Coronary artery (tissue), 2 donors: ENCODE results near the gene NKTR.

Source experiments
- DNase-seq: peaks from one replicate; pipeline ENCODE4 v3.0.0-alpha.2; 2017; ENCODE audit warnings: low spot score
- H3K27ac ChIP-seq, 2 donors: fragments of 200-600 bp; sonication (generic); one replicate each; pipeline ENCODE4 v1.5.1; 2016 to 2019
- H3K4me3 ChIP-seq: fragments of 200-600 bp; sonication (generic); 2 replicates; pipeline ENCODE4 v1.5.1; 2016; ENCODE audit warnings: mild to moderate bottlenecking, moderate library complexity
- CTCF ChIP-seq: fragments of 200-600 bp; sonication (generic); IDR thresholded peaks from one replicate; pipeline ENCODE4 v1.5.1; 2019; ENCODE audit warnings: antibody characterized with exemption

Gene NKTR

GRCh38 chr3:42612217-42612616 lies 11.7 kb downstream of the NKTR start:
- no peak for TF ChIP-seq CTCF
- H3K27ac ChIP-seq: no peak overlapping the region
- H3K4me3 ChIP-seq: no peak overlapping the region
- DNase-seq: no peak

GRCh38 chr3:42612928-42613327 lies 12.4 kb downstream of the NKTR start:
- H3K4me3 ChIP-seq: no peak overlapping the region
- H3K27ac ChIP-seq: no peak overlapping the region
- no peak for DNase-seq
- TF ChIP-seq CTCF: no peak

- no peak overlapping the region for H3K27ac ChIP-seq
- TF ChIP-seq CTCF: peak; percentile 42
- no peak for DNase-seq
- H3K4me3 ChIP-seq: no peak overlapping the region
Measured at GRCh38 chr3:42613462-42613861, 13.0 kb downstream of the NKTR start.

GRCh38 chr3:42631620-42632019 lies 31.1 kb downstream of the NKTR start:
- Histone ChIP-seq H3K27ac (no peak overlapping the region), H3K4me3 (no peak overlapping the region)
- no peak for DNase-seq
- TF ChIP-seq CTCF: no peak

GRCh38 chr3:42632146-42632545 lies 31.7 kb downstream of the NKTR start:
- no peak for TF ChIP-seq CTCF
- H3K27ac ChIP-seq: no peak overlapping the region
- DNase-seq: no peak

GRCh38 chr3:42633544-42633943 lies 33.1 kb downstream of the NKTR start:
- no peak for TF ChIP-seq CTCF
- Histone ChIP-seq H3K27ac (no peak overlapping the region), H3K4me3 (no peak overlapping the region)
- no peak for DNase-seq

More at GRCh38 chr3:42632146-42632545, 31.7 kb downstream of the NKTR start:
- H3K4me3 ChIP-seq: no peak overlapping the region

- no peak for TF ChIP-seq CTCF
- Histone ChIP-seq H3K4me3 (no peak overlapping the region), H3K27ac (no peak overlapping the region)
- DNase-seq: no peak
Measured at GRCh38 chr3:42635111-42635510, 34.6 kb downstream of the NKTR start.
